Motor neuron (in vitro differentiated cells): Measurements from ENCODE around the gene VSNL1. TPM values are rescaled to one million over a fixed set of nuclear protein-coding genes. Genes with fewer than 3 reads are reported as not detected.

Experiments used
- ATAC-seq, 8 experiments: fragments of 200-7000 bp; cut with Tn5 transposase; replicated peaks in 6 of 8; 2 replicates each; pipeline ENCODE4 v1.8.0; 2021; ENCODE audit warnings: mild to moderate bottlenecking in 8 of 8, moderate library complexity in 8 of 8
- H3K27ac ChIP-seq, 2 donors: fragments of 250-450 bp; sonication (Bioruptor Pico); 2 replicates each; pipeline ENCODE4 v1.9.0; 2021; ENCODE audit warnings: antibody characterized with exemption in 2 of 2, mild to moderate bottlenecking in 2 of 2, moderate library complexity in 1 of 2
- H3K4me1 ChIP-seq, 2 donors: fragments of 250-450 bp; sonication (Bioruptor Pico); replicated peaks in 1 of 2; 2 replicates each; pipeline ENCODE4 v1.6.1; 2021; ENCODE audit warnings: antibody characterized with exemption in 2 of 2, mild to moderate bottlenecking in 2 of 2, moderate library complexity in 1 of 2
- H3K4me3 ChIP-seq, 5 donors: fragments of 250-450 bp; sonication (Bioruptor Pico); 2 replicates each; pipeline ENCODE4 v1.9.0; 2021; ENCODE audit warnings: antibody characterized with exemption in 5 of 5, mild to moderate bottlenecking in 5 of 5, moderate library complexity in 4 of 5
- WGBS, 10 experiments: fragments of 450-650 bp; shearing (Covaris generic); methylation state at CpG; one replicate each; pipeline ENCODE4 v1.0.0; 2022; 5-methylcytosine and 5-hydroxymethylcytosine counted together
- in situ Hi-C, 9 experiments: fragments of 400-800 bp; cut with MboI; loops; one replicate each; pipeline ENCODE4 v1.15.0; 2021; ENCODE audit warnings: low sequenced_read_pairs in 9 of 9, low pct_unique_long_range_greater_than_20kb in 2 of 9; ENCODE audit not compliant: unreplicated experiment in 9 of 9
- total RNA-seq, 8 experiments: library from RNA; unstranded; fragments of 300-600 nt; gene quantifications; 2 replicates each; pipeline versions ENCODE4 v1.2.3 to v1.2.4, GENCODE V29; 2022

The VSNL1 gene
- total RNA-seq, 8 experiments from 2014 or later = 0.27 to 14.9 (median 6.3) TPM

- H3K27ac ChIP-seq = no peak overlapping the region
- in situ Hi-C loops = no loop called here
- WGBS, 10 experiments = 80% methylated on average over 1 of the region's 1 CpG; no CpG with 5 or more reads in 9 of the 10 experiments
Observed at GRCh38 chr2:17648581-17648980, 108.1 kb downstream of the VSNL1 start.

GRCh38 chr2:17649026-17649425, 108.5 kb downstream of the VSNL1 start:
- Histone ChIP-seq H3K4me3 (no peak overlapping the region), H3K27ac (no peak overlapping the region), H3K4me1 (peaks cover 7 to 12% of the 10 kb centered on the region in 2 donors)
- in situ Hi-C loops = no loop called here
- ATAC-seq = no peak
- WGBS, 10 experiments = 83 to 100% (median 100%) methylated on average over 1 to 5 of the region's 11 CpGs; no CpG with 5 or more reads in 5 of the 10 experiments

More at GRCh38 chr2:17648581-17648980, 108.1 kb downstream of the VSNL1 start:
- peaks cover 7 to 12% of the 10 kb centered on the region in 2 donors for H3K4me1 ChIP-seq
- H3K4me3 ChIP-seq = no peak overlapping the region
- ATAC-seq = no peak

GRCh38 chr2:17652681-17653394, 112.3 kb downstream of the VSNL1 start:
- 0 to 100% (median 84%) methylated on average over 1 to 6 of the region's 9 CpGs; no CpG with 5 or more reads in 2 of the 10 experiments for WGBS, 10 experiments
- in situ Hi-C loops = loop anchor here in 2 of 9 experiments (25.0 kb wide), 1 partner anchor 891 kb away; no protein-coding TSS in a partner anchor
- peak in 1 of 8 experiments; percentile 52 for ATAC-seq
- Histone ChIP-seq H3K27ac (no peak overlapping the region), H3K4me1 (no peaks in the 10 kb centered on the region), H3K4me3 (no peak overlapping the region)

GRCh38 chr2:17657759-17658158, 117.3 kb downstream of the VSNL1 start:
- no peak overlapping the region for H3K27ac ChIP-seq
- in situ Hi-C loops = loop anchor here in 2 of 9 experiments (25.0 kb wide), 1 partner anchor 895 kb away; no protein-coding TSS in a partner anchor
- no peaks in the 10 kb centered on the region for H3K4me1 ChIP-seq
- no peak for ATAC-seq
- no peak overlapping the region for H3K4me3 ChIP-seq
- 92 to 100% (median 98%) methylated on average over 1 to 4 of the region's 4 CpGs; no CpG with 5 or more reads in 2 of the 10 experiments for WGBS, 10 experiments

GRCh38 chr2:17658251-17658843, 117.9 kb downstream of the VSNL1 start:
- Histone ChIP-seq H3K27ac (no peak overlapping the region), H3K4me3 (no peak overlapping the region), H3K4me1 (no peaks in the 10 kb centered on the region)
- in situ Hi-C loops = loop anchor here in 2 of 9 experiments (25.0 kb wide), 1 partner anchor 896 kb away; no protein-coding TSS in a partner anchor
- WGBS, 10 experiments = 70 to 100% (median 85%) methylated on average over 1 to 5 of the region's 6 CpGs; no CpG with 5 or more reads in 2 of the 10 experiments
- ATAC-seq = peak in 1 of 8 experiments; percentile 30

GRCh38 chr2:17660219-17660618, 119.7 kb downstream of the VSNL1 start:
- ATAC-seq = no peak
- no peaks in the 10 kb centered on the region for H3K4me1 ChIP-seq
- H3K4me3 ChIP-seq = no peak overlapping the region
- 91 to 100% (median 100%) methylated on average over 1 to 4 of the region's 4 CpGs for WGBS, 10 experiments
- H3K27ac ChIP-seq = no peak overlapping the region
- in situ Hi-C loops = loop anchor here in 4 of 9 experiments (10.0 to 25.0 kb wide), 2 partner anchors 885 to 898 kb away; no protein-coding TSS in a partner anchor

GRCh38 chr2:17661460-17661859, 121.0 kb downstream of the VSNL1 start:
- no peaks in the 10 kb centered on the region for H3K4me1 ChIP-seq
- WGBS, 10 experiments = 78 to 100% (median 94%) methylated on average over 1 of the region's 1 CpG; no CpG with 5 or more reads in 6 of the 10 experiments
- in situ Hi-C loops = loop anchor here in 4 of 9 experiments (10.0 to 25.0 kb wide), 2 partner anchors 887 to 899 kb away; no protein-coding TSS in a partner anchor
- peak in 2 of 8 experiments; percentile 72 to 84 for ATAC-seq
- no peak overlapping the region for H3K27ac ChIP-seq
- no peak overlapping the region for H3K4me3 ChIP-seq

GRCh38 chr2:17662723-17663122, 122.2 kb downstream of the VSNL1 start:
- Histone ChIP-seq H3K27ac (no peak overlapping the region), H3K4me1 (no peaks in the 10 kb centered on the region), H3K4me3 (no peak overlapping the region)
- in situ Hi-C loops = loop anchor here in 4 of 9 experiments (10.0 to 25.0 kb wide), 2 partner anchors 888 to 900 kb away; no protein-coding TSS in a partner anchor
- no peak for ATAC-seq
- WGBS, 10 experiments = 44 to 100% (median 100%) methylated on average over 1 of the region's 1 CpG

GRCh38 chr2:17664534-17664933, 124.0 kb downstream of the VSNL1 start:
- in situ Hi-C loops = loop anchor here in 4 of 9 experiments (10.0 to 25.0 kb wide), 2 partner anchors 890 to 902 kb away; no protein-coding TSS in a partner anchor
- Histone ChIP-seq H3K4me1 (no peaks in the 10 kb centered on the region), H3K27ac (no peak overlapping the region), H3K4me3 (no peak overlapping the region)
- peak in 2 of 8 experiments; percentile 62 to 79 for ATAC-seq
- WGBS, 10 experiments = 100% methylated on average over 1 of the region's 1 CpG; no CpG with 5 or more reads in 7 of the 10 experiments

GRCh38 chr2:17667898-17668297, 127.4 kb downstream of the VSNL1 start:
- H3K27ac ChIP-seq = no peak overlapping the region
- no peaks in the 10 kb centered on the region for H3K4me1 ChIP-seq
- no peak overlapping the region for H3K4me3 ChIP-seq
- in situ Hi-C loops = loop anchor here in 4 of 9 experiments (10.0 to 25.0 kb wide), 2 partner anchors 893 to 906 kb away; no protein-coding TSS in a partner anchor
- ATAC-seq = no peak
- 15 to 100% (median 82%) methylated on average over 1 of the region's 1 CpG; no CpG with 5 or more reads in 2 of the 10 experiments for WGBS, 10 experiments

GRCh38 chr2:17672583-17673317, 132.3 kb downstream of the VSNL1 start:
- 56 to 100% (median 86%) methylated on average over 2 to 7 of the region's 7 CpGs for WGBS, 10 experiments
- ATAC-seq = no peak
- Histone ChIP-seq H3K4me1 (no peaks in the 10 kb centered on the region), H3K27ac (no peak overlapping the region), H3K4me3 (no peak overlapping the region)
- in situ Hi-C loops = loop anchor here in 4 of 9 experiments (10.0 to 25.0 kb wide), 3 partner anchors 898 to 910 kb away; no protein-coding TSS in a partner anchor

- Histone ChIP-seq H3K4me3 (no peak overlapping the region), H3K4me1 (no peaks in the 10 kb centered on the region), H3K27ac (no peak overlapping the region)
- in situ Hi-C loops = loop anchor here in 4 of 9 experiments (10.0 to 25.0 kb wide), 3 partner anchors 900 to 913 kb away; no protein-coding TSS in a partner anchor
- no peak for ATAC-seq
Observed at GRCh38 chr2:17674817-17675216, 134.3 kb downstream of the VSNL1 start.
